ENCODE data around the gene LMO7.

LMO7 gene

GRCh38 chr13:75794663-75795062 lies 158.5 kb downstream of the LMO7 start:
- Histone ChIP-seq H3K4me1 (ENCODE audit: control insufficient read depth in 1 of 2, insufficient read depth in 2 of 2, low read length in 2 of 2) (no peaks in the 10 kb centered on the region), H3K4me3 (ENCODE audit: low read depth in 1 of 2, low read length in 2 of 2) (no peak overlapping the region), H3K27me3 (ENCODE audit: low read depth, low read length) (no peaks in the 10 kb centered on the region), H3K36me3 (ENCODE audit: control insufficient read depth in 1 of 2, insufficient read depth in 2 of 2, low read length in 2 of 2) (no peaks in the 10 kb centered on the region), H3K9me3 (ENCODE audit: control insufficient read depth in 1 of 2, low read length in 2 of 2) (no peaks in the 10 kb centered on the region), H3K27ac (ENCODE audit: low read length) (no peak overlapping the region)

GRCh38 chr13:75795274-75795673 lies 159.1 kb downstream of the LMO7 start:
- no peaks in the 10 kb centered on the region for H3K4me1 ChIP-seq (ENCODE audit: control insufficient read depth in 1 of 2, insufficient read depth in 2 of 2, low read length in 2 of 2)
- H3K9me3 ChIP-seq (ENCODE audit: control insufficient read depth in 1 of 2, low read length in 2 of 2) = no peaks in the 10 kb centered on the region
- no peak overlapping the region for H3K27ac ChIP-seq (ENCODE audit: low read length)
- no peaks in the 10 kb centered on the region for H3K27me3 ChIP-seq (ENCODE audit: low read depth, low read length)
- no peak overlapping the region for H3K4me3 ChIP-seq (ENCODE audit: low read depth in 1 of 2, low read length in 2 of 2)
- no peaks in the 10 kb centered on the region for H3K36me3 ChIP-seq (ENCODE audit: control insufficient read depth in 1 of 2, insufficient read depth in 2 of 2, low read length in 2 of 2)

GRCh38 chr13:75796825-75797224 lies 160.7 kb downstream of the LMO7 start:
- Histone ChIP-seq H3K36me3 (ENCODE audit: control insufficient read depth in 1 of 2, insufficient read depth in 2 of 2, low read length in 2 of 2) (no peaks in the 10 kb centered on the region), H3K4me3 (ENCODE audit: low read depth in 1 of 2, low read length in 2 of 2) (no peak overlapping the region), H3K4me1 (ENCODE audit: control insufficient read depth in 1 of 2, insufficient read depth in 2 of 2, low read length in 2 of 2) (no peaks in the 10 kb centered on the region), H3K27me3 (ENCODE audit: low read depth, low read length) (no peaks in the 10 kb centered on the region), H3K9me3 (ENCODE audit: control insufficient read depth in 1 of 2, low read length in 2 of 2) (no peaks in the 10 kb centered on the region), H3K27ac (ENCODE audit: low read length) (no peak overlapping the region)

DNA sequence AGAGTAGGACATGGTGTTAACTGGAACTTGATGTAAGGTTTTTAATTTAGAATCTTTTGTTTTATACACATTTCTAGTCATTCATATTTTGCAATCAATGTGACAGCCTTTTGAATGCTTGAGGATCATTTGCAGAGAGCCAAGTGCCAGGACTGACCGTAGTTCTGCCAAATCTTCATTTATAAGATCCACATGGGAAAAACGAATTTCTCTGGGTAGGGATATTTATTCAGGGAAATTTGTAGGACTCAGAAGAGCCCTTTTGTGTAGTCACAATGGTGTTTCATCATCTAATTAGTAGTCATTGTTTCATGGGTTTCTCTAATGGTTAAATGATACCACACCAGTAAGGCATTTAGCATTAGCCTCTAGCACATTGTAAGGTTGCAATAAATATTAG lies 161.1 kb downstream of the LMO7 start:
- H3K9me3 ChIP-seq (ENCODE audit: control insufficient read depth in 1 of 2, low read length in 2 of 2) = no peaks in the 10 kb centered on the region
- no peak overlapping the region for H3K27ac ChIP-seq (ENCODE audit: low read length)
- no peak overlapping the region for H3K4me3 ChIP-seq (ENCODE audit: low read depth in 1 of 2, low read length in 2 of 2)

GRCh38 chr13:75797719-75798118 lies 161.6 kb downstream of the LMO7 start:
- no peaks in the 10 kb centered on the region for H3K27me3 ChIP-seq (ENCODE audit: low read depth, low read length)
- peak overlapping the region; percentile 13 for H3K27ac ChIP-seq (ENCODE audit: low read length)
- H3K36me3 ChIP-seq (ENCODE audit: control insufficient read depth in 1 of 2, insufficient read depth in 2 of 2, low read length in 2 of 2) = no peaks in the 10 kb centered on the region
- H3K4me1 ChIP-seq (ENCODE audit: control insufficient read depth in 1 of 2, insufficient read depth in 2 of 2, low read length in 2 of 2) = no peaks in the 10 kb centered on the region
- no peak overlapping the region for H3K4me3 ChIP-seq (ENCODE audit: low read depth in 1 of 2, low read length in 2 of 2)
- H3K9me3 ChIP-seq (ENCODE audit: control insufficient read depth in 1 of 2, low read length in 2 of 2) = no peaks in the 10 kb centered on the region

More for the DNA sequence above, 161.1 kb downstream of the LMO7 start:
- Histone ChIP-seq H3K4me1 (ENCODE audit: control insufficient read depth in 1 of 2, insufficient read depth in 2 of 2, low read length in 2 of 2) (no peaks in the 10 kb centered on the region), H3K27me3 (ENCODE audit: low read depth, low read length) (no peaks in the 10 kb centered on the region), H3K36me3 (ENCODE audit: control insufficient read depth in 1 of 2, insufficient read depth in 2 of 2, low read length in 2 of 2) (no peaks in the 10 kb centered on the region)

DNA sequence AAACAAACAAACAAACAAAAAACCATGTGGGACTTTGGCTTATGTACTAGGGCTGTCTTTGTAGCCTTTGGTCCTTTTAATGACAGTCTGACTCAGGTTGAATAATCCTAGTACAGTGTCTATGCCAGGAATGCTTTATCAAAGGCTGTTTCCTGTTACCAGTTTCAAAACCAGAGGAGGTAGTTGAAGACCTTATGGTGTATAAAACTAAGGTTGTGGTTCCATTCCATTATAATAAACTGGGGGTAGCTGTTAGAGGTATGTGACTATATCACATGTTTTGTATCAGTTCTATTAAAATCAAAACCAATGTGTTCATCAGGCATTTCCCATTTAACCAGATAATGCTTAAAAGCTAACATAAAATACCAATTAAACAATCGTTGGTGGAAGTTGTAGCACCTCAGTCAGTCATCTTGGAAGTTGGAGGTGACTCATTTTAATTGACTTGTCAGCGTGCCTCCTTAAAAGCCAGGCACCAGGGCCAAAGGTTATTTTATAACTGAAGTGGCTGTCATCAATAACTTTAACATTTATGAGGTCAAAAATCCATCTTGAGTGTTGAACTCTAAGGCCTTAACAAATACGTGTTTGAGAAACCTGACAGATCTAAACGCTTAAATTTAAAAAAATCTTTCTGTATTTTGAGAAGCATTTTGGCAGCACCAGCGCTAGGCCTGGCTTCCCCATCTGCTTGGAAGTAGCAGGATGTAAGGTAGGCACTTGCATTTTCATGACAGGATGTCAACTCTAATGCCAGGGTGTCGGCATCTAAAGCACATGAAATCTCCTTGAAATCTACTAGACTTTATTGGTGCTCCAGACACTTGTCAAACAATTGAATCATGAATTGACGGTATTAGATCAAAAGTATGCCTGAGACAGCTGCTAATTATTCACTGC lies 162.5 kb downstream of the LMO7 start:
- H3K4me1 ChIP-seq (ENCODE audit: control insufficient read depth in 1 of 2, insufficient read depth in 2 of 2, low read length in 2 of 2) = no peaks in the 10 kb centered on the region
- no peaks in the 10 kb centered on the region for H3K36me3 ChIP-seq (ENCODE audit: control insufficient read depth in 1 of 2, insufficient read depth in 2 of 2, low read length in 2 of 2)
- no peaks in the 10 kb centered on the region for H3K27me3 ChIP-seq (ENCODE audit: low read depth, low read length)
- no peak overlapping the region for H3K27ac ChIP-seq (ENCODE audit: low read length)
- no peak overlapping the region for H3K4me3 ChIP-seq (ENCODE audit: low read depth in 1 of 2, low read length in 2 of 2)
- H3K9me3 ChIP-seq (ENCODE audit: control insufficient read depth in 1 of 2, low read length in 2 of 2) = no peaks in the 10 kb centered on the region

GRCh38 chr13:75800545-75800944 lies 164.4 kb downstream of the LMO7 start:
- Histone ChIP-seq H3K27ac (ENCODE audit: low read length) (no peak overlapping the region), H3K4me1 (ENCODE audit: control insufficient read depth in 1 of 2, insufficient read depth in 2 of 2, low read length in 2 of 2) (no peaks in the 10 kb centered on the region), H3K9me3 (ENCODE audit: control insufficient read depth in 1 of 2, low read length in 2 of 2) (no peaks in the 10 kb centered on the region), H3K27me3 (ENCODE audit: low read depth, low read length) (no peaks in the 10 kb centered on the region), H3K4me3 (ENCODE audit: low read depth in 1 of 2, low read length in 2 of 2) (no peak overlapping the region), H3K36me3 (ENCODE audit: control insufficient read depth in 1 of 2, insufficient read depth in 2 of 2, low read length in 2 of 2) (no peaks in the 10 kb centered on the region)

DNA sequence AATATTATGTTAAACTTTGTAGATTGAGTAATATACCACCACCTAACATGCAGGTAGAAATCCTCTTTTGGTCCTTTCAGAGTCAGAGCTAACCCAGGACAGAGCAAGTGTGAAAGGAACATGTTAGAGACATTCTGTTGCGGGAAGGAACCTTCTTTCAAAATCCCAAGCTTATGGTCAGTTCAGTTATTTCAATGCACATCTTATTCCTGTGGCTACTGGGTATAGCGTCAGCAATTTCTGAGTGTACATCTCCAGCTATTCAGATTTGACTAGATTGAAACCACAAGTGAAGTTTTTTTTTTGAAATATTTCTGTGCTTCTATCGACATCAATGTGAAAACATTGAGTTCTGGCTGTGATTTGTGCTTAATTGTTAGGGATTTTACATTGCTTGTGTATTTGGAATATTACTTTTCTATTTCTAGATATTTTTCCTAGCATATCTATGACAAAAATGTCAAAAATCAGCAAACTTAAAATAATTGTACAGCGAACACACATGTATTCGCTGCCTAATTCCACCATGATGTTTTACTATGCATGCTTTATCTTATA lies 165.3 kb downstream of the LMO7 start:
- no peaks in the 10 kb centered on the region for H3K36me3 ChIP-seq (ENCODE audit: control insufficient read depth in 1 of 2, insufficient read depth in 2 of 2, low read length in 2 of 2)
- no peak overlapping the region for H3K4me3 ChIP-seq (ENCODE audit: low read depth in 1 of 2, low read length in 2 of 2)
- H3K27ac ChIP-seq (ENCODE audit: low read length) = no peak overlapping the region
- no peaks in the 10 kb centered on the region for H3K9me3 ChIP-seq (ENCODE audit: control insufficient read depth in 1 of 2, low read length in 2 of 2)
- H3K4me1 ChIP-seq (ENCODE audit: control insufficient read depth in 1 of 2, insufficient read depth in 2 of 2, low read length in 2 of 2) = no peaks in the 10 kb centered on the region
- no peaks in the 10 kb centered on the region for H3K27me3 ChIP-seq (ENCODE audit: low read depth, low read length)

DNA sequence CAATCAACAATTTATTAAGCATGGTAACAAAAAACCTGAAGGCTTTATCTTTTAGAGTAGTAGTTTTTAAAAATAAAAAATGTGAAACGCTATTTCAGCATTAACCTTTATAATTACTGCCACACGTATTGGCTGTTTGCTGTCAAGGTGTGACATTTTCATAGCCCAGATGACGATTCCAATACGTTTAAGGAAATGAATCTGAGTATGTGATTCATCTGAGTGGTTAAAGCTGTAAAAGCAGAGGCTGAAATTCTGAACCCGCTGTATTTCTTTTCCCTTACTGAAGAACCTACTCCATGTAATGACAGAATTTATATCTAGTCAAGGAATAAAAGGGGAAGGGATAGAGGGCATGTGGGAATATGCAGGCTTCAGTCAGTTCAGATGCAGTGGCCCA lies 166.0 kb downstream of the LMO7 start:
- Histone ChIP-seq H3K9me3 (ENCODE audit: control insufficient read depth in 1 of 2, low read length in 2 of 2) (no peaks in the 10 kb centered on the region), H3K36me3 (ENCODE audit: control insufficient read depth in 1 of 2, insufficient read depth in 2 of 2, low read length in 2 of 2) (no peaks in the 10 kb centered on the region), H3K27me3 (ENCODE audit: low read depth, low read length) (no peaks in the 10 kb centered on the region), H3K4me3 (ENCODE audit: low read depth in 1 of 2, low read length in 2 of 2) (no peak overlapping the region), H3K4me1 (ENCODE audit: control insufficient read depth in 1 of 2, insufficient read depth in 2 of 2, low read length in 2 of 2) (no peaks in the 10 kb centered on the region), H3K27ac (ENCODE audit: low read length) (no peak overlapping the region)

- no peaks in the 10 kb centered on the region for H3K27me3 ChIP-seq (ENCODE audit: low read depth, low read length)
- no peak overlapping the region for H3K27ac ChIP-seq (ENCODE audit: low read length)
- no peaks in the 10 kb centered on the region for H3K4me1 ChIP-seq (ENCODE audit: control insufficient read depth in 1 of 2, insufficient read depth in 2 of 2, low read length in 2 of 2)
- no peaks in the 10 kb centered on the region for H3K9me3 ChIP-seq (ENCODE audit: control insufficient read depth in 1 of 2, low read length in 2 of 2)
- H3K4me3 ChIP-seq (ENCODE audit: low read depth in 1 of 2, low read length in 2 of 2) = no peak overlapping the region
- H3K36me3 ChIP-seq (ENCODE audit: control insufficient read depth in 1 of 2, insufficient read depth in 2 of 2, low read length in 2 of 2) = no peaks in the 10 kb centered on the region
Measured at GRCh38 chr13:75803164-75803611, 167.1 kb downstream of the LMO7 start.

DNA sequence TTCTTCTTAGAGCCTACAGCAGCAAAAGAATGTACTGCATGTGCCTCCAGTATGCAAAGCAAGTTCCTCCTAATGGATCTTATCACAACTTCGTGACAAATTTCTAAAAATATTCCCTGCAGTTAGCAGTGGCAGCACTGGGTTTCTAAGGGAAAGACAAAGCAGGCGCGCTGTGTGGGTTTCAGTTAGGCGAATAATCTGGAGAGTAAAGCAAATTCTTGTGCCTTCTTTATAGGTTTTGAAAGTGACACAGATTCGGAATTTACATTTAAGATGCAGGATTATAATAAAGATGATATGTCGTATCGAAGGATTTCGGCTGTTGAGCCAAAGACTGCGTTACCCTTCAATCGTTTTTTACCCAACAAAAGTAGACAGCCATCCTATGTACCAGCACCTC lies 167.9 kb downstream of the LMO7 start:
- Histone ChIP-seq H3K9me3 (ENCODE audit: control insufficient read depth in 1 of 2, low read length in 2 of 2) (no peaks in the 10 kb centered on the region), H3K4me1 (ENCODE audit: control insufficient read depth in 1 of 2, insufficient read depth in 2 of 2, low read length in 2 of 2) (no peaks in the 10 kb centered on the region), H3K36me3 (ENCODE audit: control insufficient read depth in 1 of 2, insufficient read depth in 2 of 2, low read length in 2 of 2) (no peaks in the 10 kb centered on the region), H3K4me3 (ENCODE audit: low read depth in 1 of 2, low read length in 2 of 2) (no peak overlapping the region), H3K27ac (ENCODE audit: low read length) (no peak overlapping the region), H3K27me3 (ENCODE audit: low read depth, low read length) (no peaks in the 10 kb centered on the region)
